ENCODE data around the gene SP140.

Gene SP140

GRCh38 chr2:230208576-230208975 is 17.0 kb upstream of the SP140 start:
- TF ChIP-seq SP1 (IDR thresholded peaks at IDR 0.05) (no peak), NFRKB (IDR thresholded peaks at IDR 0.05) (no peak), ZNF384 (IDR thresholded peaks at IDR 0.05) (no peak), BHLHE40 (IDR thresholded peaks at IDR 0.05; ENCODE audit: borderline replicate concordance) (no peak), FOXM1 (IDR thresholded peaks at IDR 0.05; ENCODE audit: borderline replicate concordance) (no peak), TARDBP (IDR thresholded peaks at IDR 0.05) (no peak), FOXA1 (IDR thresholded peaks at IDR 0.05) (no peak), ARNT (IDR thresholded peaks at IDR 0.05) (no peak), LEF1 (IDR thresholded peaks at IDR 0.05; ENCODE audit: borderline replicate concordance) (no peak), SUZ12 (IDR thresholded peaks at IDR 0.05) (no peak), ELF4 (IDR thresholded peaks at IDR 0.05) (no peak), HDGF (IDR thresholded peaks at IDR 0.05; ENCODE audit: borderline replicate concordance) (no peak), CTBP1 (IDR thresholded peaks at IDR 0.05; ENCODE audit: borderline replicate concordance) (no peak)
- TF ChIP-seq, protein P1, sequence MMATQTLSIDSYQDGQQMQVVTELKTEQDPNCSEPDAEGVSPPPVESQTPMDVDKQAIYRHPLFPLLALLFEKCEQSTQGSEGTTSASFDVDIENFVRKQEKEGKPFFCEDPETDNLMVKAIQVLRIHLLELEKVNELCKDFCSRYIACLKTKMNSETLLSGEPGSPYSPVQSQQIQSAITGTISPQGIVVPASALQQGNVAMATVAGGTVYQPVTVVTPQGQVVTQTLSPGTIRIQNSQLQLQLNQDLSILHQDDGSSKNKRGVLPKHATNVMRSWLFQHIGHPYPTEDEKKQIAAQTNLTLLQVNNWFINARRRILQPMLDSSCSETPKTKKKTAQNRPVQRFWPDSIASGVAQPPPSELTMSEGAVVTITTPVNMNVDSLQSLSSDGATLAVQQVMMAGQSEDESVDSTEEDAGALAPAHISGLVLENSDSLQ (IDR thresholded peaks at IDR 0.05), result no peak
- ChIA-PET POLR2A (no interaction called here), CTCF (no interaction called here)
- DNase-seq (ENCODE audit: extremely low spot score), result no peak

GRCh38 chr2:230209422-230210051 is 16.0 kb upstream of the SP140 start:
- TF ChIP-seq SP1 (IDR thresholded peaks at IDR 0.05) (no peak), LEF1 (IDR thresholded peaks at IDR 0.05; ENCODE audit: borderline replicate concordance) (no peak), SUZ12 (IDR thresholded peaks at IDR 0.05) (no peak), CTBP1 (IDR thresholded peaks at IDR 0.05; ENCODE audit: borderline replicate concordance) (no peak), L3MBTL2 (conservative IDR thresholded peaks at IDR 0.05) (no peak), ARNT (IDR thresholded peaks at IDR 0.05) (no peak), TARDBP (IDR thresholded peaks at IDR 0.05) (no peak), FOXK2 (IDR thresholded peaks at IDR 0.05) (no peak), ELF4 (IDR thresholded peaks at IDR 0.05) (no peak), NFRKB (IDR thresholded peaks at IDR 0.05) (no peak), FOXA1 (IDR thresholded peaks at IDR 0.05) (no peak), HDGF (IDR thresholded peaks at IDR 0.05; ENCODE audit: borderline replicate concordance) (no peak), FOXM1 (IDR thresholded peaks at IDR 0.05; ENCODE audit: borderline replicate concordance) (no peak), BHLHE40 (IDR thresholded peaks at IDR 0.05; ENCODE audit: borderline replicate concordance) (no peak)
- TF ChIP-seq, protein P1 (IDR thresholded peaks at IDR 0.05), result no peak
- ChIA-PET POLR2A (no interaction called here), CTCF (no interaction called here)
- DNase-seq (ENCODE audit: extremely low spot score), result no peak

- no peak for DNase-seq (ENCODE audit: extremely low spot score)
- CTCF ChIA-PET, result no interaction called here
- TF ChIP-seq ZNF384 (IDR thresholded peaks at IDR 0.05), result no peak
- TF ChIP-seq FOXK2 (IDR thresholded peaks at IDR 0.05), result no peak
- TF ChIP-seq L3MBTL2 (conservative IDR thresholded peaks at IDR 0.05), result no peak
- no peak for TF ChIP-seq BHLHE40 (IDR thresholded peaks at IDR 0.05; ENCODE audit: borderline replicate concordance)
- no peak for TF ChIP-seq SUZ12 (IDR thresholded peaks at IDR 0.05)
- TF ChIP-seq SP1 (IDR thresholded peaks at IDR 0.05), result no peak
- no peak for TF ChIP-seq TARDBP (IDR thresholded peaks at IDR 0.05)
- POLR2A ChIA-PET, result no interaction called here
These were observed 9.0 kb upstream of the SP140 start for GRCh38 chr2:230216489-230216888.

DNA sequence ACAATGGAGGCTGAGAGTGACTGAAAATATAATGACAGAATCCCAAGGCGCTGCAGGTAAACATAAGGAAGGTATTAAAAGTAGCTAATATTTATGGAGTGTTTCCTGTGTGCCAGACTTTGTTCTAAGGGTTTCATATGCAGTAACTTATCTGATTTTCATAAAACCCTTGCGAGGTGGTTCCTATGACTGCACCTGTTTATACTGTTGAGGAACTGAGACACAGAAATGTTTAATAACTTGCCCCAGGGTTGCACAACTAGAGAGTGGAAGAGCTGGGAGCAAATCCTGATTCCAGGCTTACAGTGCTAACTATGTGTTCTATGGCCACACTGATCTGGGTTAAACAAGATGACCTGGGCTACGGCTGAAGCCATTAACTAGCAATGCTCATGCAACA is 8.1 kb upstream of the SP140 start:
- POLR2A ChIA-PET, result no interaction called here
- no peak for TF ChIP-seq CTBP1 (IDR thresholded peaks at IDR 0.05; ENCODE audit: borderline replicate concordance)
- TF ChIP-seq SP1 (IDR thresholded peaks at IDR 0.05), result no peak
- no peak for TF ChIP-seq ZNF384 (IDR thresholded peaks at IDR 0.05)
- TF ChIP-seq, protein P1 (IDR thresholded peaks at IDR 0.05), result no peak
- TF ChIP-seq BHLHE40 (IDR thresholded peaks at IDR 0.05; ENCODE audit: borderline replicate concordance), result no peak
- TF ChIP-seq ELF4 (IDR thresholded peaks at IDR 0.05), result no peak
- TF ChIP-seq ARNT (IDR thresholded peaks at IDR 0.05), result no peak
- no peak for TF ChIP-seq TARDBP (IDR thresholded peaks at IDR 0.05)
- DNase-seq (ENCODE audit: extremely low spot score), result no peak
- CTCF ChIA-PET, result no interaction called here

GRCh38 chr2:230218421-230218820 is 7.1 kb upstream of the SP140 start:
- POLR2A ChIA-PET, result no interaction called here

More at GRCh38 chr2:230218421-230218820, 7.1 kb upstream of the SP140 start:
- DNase-seq (ENCODE audit: extremely low spot score), result no peak
- TF ChIP-seq CTBP1 (IDR thresholded peaks at IDR 0.05; ENCODE audit: borderline replicate concordance) (no peak), LEF1 (IDR thresholded peaks at IDR 0.05; ENCODE audit: borderline replicate concordance) (no peak), SUZ12 (IDR thresholded peaks at IDR 0.05) (no peak), FOXM1 (IDR thresholded peaks at IDR 0.05; ENCODE audit: borderline replicate concordance) (no peak), NFRKB (IDR thresholded peaks at IDR 0.05) (no peak), ELF4 (IDR thresholded peaks at IDR 0.05) (no peak)
- TF ChIP-seq, protein P1 (IDR thresholded peaks at IDR 0.05), result no peak
- CTCF ChIA-PET, result no interaction called here
